HG03103 (cell line): ENCODE measurements around the gene ZDHHC4.
"Not testable (repeated sequence)": the region's sequence is repeated elsewhere in the genome, so short reads cannot be mapped to it uniquely, and the experiment has no call there.

ENCODE experiments used
- ATAC-seq: cut with Tn5 transposase; IDR thresholded peaks from one replicate; pipeline ENCODE4 v1.9.1; 2021; ENCODE audit warnings: low read depth; ENCODE audit not compliant: unreplicated experiment

The ZDHHC4 gene

GRCh38 chr7:6559896-6560295, 17.4 kb upstream of the ZDHHC4 start:
- no peak for ATAC-seq

GRCh38 chr7:6562106-6562505, 15.1 kb upstream of the ZDHHC4 start:
- no peak for ATAC-seq

GRCh38 chr7:6563936-6564770, 13.1 kb upstream of the ZDHHC4 start:
- ATAC-seq: no peak

- ATAC-seq: no peak
These were observed 11.6 kb upstream of the ZDHHC4 start for GRCh38 chr7:6565655-6566054.

GRCh38 chr7:6567886-6568285, 9.4 kb upstream of the ZDHHC4 start:
- no peak for ATAC-seq

- ATAC-seq: no peak
These were observed 6.0 kb upstream of the ZDHHC4 start for GRCh38 chr7:6571160-6571779.

GRCh38 chr7:6575281-6576023, 1.8 kb upstream of the ZDHHC4 start:
- no peak for ATAC-seq

GRCh38 chr7:6576024-6576866, 1.0 kb upstream of the ZDHHC4 start:
- no peak for ATAC-seq

GRCh38 chr7:6576867-6577368, 336 bp upstream of the ZDHHC4 start:
- ATAC-seq: not testable (repeated sequence)

- ATAC-seq: no peak
These were observed 1.1 kb downstream of the ZDHHC4 start for GRCh38 chr7:6578114-6579084.

- ATAC-seq: no peak
These were observed 2.2 kb downstream of the ZDHHC4 start for GRCh38 chr7:6579446-6579845.

GRCh38 chr7:6585746-6586432, 8.6 kb downstream of the ZDHHC4 start:
- ATAC-seq: not testable (repeated sequence)

- ATAC-seq: no peak
These were observed 11.3 kb downstream of the ZDHHC4 start for GRCh38 chr7:6588566-6588965.

- ATAC-seq: no peak
These were observed 12.0 kb downstream of the ZDHHC4 start for GRCh38 chr7:6589151-6589828.

- peak; percentile 87 for ATAC-seq
These were observed 12.8 kb downstream of the ZDHHC4 start, which contains the start of gene INTS15 for GRCh38 chr7:6589829-6590644. Gene INTS15, plus strand, starts transcription at chr7:6590021. Its CDS starts 263 bp downstream, at chr7:6590284.

GRCh38 chr7:6590645-6591110, 13.4 kb downstream of the ZDHHC4 start:
- no peak for ATAC-seq

- no peak for ATAC-seq
These were observed 22.8 kb downstream of the ZDHHC4 start for GRCh38 chr7:6600093-6600492.
